NCI-H524 (cell line): ENCODE data around the gene CSPG4.
"Not testable (repeated sequence)": the region's sequence is repeated elsewhere in the genome, so short reads cannot be mapped to it uniquely, and the experiment has no call there.

Experiments used
- DNase-seq, 2 experiments: peaks; one replicate each; lab custom pipeline; 2025; lab: John Stamatoyannopoulos, UW

CSPG4 gene

DNA sequence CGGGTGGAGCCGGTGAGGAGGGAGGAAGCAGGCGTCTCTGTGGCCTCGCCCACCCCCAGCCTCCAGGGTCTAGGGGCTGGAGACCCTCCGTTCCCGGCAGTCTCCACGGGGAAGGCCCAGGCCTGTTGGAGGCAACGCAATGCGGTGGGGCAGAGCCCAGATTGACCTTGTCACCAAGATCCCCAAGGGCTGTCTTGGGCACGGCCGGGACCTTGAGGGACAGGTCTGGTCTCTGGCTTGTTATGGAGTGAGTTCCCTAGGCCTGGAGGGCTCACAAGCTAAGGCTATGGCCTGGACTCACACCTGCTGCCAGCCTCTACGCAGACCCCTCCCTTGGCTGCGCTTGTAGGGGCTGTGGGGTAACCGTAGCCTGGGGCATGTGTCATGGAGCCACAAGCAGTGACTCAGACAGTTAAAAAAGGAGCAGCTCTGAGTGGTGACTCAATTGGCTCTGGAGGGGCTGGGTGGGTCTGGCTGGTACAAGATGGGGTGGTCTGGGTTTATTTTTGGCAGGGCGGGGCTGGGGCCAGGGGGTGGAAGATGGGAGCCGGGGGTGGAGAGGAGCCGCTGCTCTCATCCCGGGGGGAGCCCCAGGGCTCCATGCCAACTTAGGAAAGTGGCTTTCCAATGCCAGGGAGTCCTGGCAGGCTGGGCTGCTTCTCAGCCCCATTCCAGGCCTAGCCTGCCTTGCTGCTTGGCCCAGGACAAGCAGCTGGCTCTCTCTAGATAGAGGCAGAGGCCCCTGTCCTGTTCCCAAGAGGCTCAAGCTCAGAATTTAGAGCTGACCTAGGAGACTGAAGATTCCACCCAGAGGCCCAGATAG lies 9.0 kb downstream of the CSPG4 start:
- not testable (repeated sequence) for DNase-seq

DNA sequence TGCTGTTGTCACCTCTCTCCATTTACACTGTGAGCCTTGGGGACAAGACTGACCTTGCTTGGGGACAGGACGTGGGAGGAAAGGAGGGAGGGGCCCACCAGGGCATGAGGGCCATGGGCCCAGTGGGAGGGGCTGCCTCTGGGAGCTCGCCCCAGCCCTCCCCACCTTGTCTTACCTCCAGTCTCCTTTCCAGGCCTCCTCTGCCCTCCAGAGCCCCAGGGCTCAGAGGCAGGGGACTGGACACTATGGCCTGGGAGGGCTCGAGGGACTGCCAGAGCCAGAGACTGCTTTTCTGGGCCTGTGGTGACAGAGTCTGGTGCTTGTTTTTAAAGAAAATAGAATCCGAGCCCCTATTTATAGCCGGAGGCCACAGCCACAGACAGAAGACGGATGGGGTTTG lies 10.2 kb downstream of the CSPG4 start:
- DNase-seq = no peak

DNA sequence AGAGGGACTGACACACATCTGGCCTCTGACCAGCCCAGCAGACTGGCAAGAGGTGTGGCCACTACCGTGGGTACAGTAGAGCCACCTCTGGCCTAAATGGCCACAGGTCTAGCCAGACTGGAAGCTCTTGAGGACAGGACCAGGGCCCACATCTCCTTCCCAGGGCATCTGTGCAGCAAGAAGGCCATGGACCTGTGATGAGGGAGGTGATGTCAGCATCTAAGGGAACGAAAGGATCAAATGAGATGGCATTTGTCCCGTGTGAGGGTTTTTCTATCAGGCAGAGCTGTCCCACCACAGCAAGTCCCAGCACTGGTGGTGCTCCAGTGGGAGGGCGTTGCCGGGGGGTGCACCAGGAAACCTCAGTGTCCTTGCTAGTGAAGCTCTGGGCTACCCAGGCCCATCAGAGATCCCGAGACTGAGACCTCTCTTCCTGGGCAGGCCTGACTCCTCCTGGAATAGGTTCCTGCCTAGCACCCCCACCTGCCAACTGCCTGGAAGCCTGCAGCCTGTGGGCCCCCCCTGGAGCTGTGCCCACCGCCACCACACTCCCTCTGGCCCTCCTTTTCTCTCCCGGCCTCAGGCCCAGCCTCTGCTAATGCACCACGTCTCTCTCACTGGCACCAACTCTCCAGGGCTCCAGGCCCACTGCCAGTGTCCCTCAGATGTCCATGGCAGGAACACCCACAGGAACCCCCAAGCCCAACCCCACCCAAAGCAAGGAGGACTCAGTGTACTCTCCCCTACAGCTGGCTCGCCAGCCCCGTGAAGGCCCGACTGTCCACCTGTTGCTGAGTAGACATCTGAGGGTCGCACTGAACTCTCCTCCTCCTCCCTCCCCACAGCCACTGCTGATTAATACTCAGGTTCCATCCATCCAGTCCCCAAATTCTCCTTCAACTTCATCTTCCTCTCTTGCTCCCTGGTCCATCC lies 11.3 kb downstream of the CSPG4 start:
- not testable (repeated sequence) for DNase-seq

DNA sequence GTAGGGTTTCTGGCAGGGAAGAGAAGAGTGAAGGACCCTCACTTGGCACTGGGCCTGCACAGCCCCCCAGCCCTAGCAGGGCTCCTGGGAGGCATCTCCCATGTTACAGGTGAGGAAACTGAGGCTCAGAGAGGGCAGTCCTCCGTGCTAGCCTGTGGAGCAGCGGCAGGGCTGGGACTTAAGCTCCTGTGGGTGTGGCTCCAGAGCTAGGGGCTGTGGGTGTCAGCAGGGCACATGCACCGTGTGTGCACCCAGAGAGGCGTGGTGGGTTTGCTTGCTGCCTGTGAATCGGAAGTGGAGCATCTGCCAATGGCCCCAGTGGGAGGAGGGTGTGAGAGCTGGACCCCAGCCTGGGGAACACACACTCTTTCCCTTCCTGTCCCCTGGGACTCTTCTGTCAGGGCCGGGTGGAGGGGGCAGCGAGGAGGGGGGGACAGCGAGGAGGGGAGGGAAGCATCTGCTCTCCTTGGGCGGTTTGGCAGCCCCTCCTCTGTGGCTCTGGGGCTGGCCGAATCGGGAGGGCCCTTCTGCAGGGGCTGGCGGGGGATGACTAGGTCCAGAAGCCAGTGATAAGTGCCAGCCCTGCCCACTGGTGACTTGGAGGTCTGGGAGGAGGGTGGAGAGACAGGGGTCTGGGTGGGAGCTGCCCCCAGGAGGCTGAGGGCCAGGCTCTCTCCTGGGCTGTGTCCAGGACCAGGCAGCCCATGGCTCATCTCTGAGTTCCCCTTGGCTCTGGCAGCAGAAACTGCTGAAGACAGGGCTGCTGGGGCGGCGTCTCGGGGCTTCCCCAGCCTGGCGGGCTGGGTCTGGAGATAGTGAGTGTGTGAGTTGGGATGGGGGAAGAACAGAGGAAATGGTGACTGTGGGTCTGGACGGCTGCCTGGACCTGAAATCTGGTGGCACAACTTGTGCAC lies 12.4 kb downstream of the CSPG4 start:
- DNase-seq = peak; percentile 98 to 99

DNA sequence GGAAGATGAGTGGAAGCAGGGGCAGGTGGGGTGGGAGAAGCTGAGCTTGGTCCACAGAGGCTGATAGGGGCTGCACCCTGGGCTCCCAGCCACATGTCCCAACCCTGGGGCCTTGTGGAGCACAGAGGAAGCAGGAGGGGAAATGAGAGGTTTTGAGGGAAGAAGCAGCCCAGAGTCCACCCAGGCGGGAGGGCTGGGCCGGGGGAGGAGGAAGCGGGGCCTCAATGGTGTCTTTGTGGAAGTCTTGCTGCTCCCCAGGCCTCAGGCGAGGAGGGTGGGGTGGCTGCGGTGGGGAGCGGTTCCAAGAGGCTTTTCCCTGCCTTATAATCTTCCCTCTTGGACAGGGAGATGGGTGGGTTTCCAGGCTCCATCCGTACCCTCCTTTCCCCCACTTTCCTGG lies 13.1 kb downstream of the CSPG4 start:
- DNase-seq = not testable (repeated sequence)

DNA sequence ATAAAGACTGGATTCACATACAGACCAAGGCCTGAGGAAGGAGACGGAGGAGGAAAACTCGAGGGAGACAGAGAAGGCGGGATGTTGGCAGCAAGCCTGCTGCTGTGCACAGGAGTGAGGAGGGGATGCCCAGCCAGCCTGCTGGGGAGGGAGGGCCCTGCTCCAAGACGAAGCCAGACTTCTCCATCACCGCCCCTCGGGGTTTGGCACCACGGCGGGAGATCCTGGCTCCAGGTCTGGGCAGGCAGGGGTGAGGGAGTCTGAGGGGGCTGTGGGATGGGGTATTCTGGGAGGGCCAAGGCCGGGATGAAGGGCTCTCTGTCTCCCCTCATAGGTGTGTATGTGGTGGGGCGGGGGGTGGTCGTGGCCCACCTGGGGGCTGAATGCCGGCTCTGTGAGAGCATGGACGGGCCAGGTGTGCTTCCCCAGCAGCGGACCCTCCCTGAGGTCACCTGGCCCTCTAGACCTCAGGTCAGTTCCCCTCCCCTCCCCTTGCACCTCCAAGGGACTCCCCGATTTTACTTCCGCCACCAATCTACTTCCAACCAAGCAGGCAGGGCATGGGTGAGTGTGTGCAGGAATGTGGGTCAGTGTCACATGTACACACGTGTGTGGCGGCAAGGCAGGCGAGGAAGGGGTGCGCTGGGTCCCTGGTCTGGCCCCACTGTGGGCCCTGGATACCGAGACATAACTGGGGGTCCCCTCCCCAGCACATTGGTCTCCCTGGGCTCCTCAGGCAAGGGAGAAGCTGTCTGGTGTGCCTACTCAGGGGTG lies 14.5 kb downstream of the CSPG4 start:
- not testable (repeated sequence) for DNase-seq

DNA sequence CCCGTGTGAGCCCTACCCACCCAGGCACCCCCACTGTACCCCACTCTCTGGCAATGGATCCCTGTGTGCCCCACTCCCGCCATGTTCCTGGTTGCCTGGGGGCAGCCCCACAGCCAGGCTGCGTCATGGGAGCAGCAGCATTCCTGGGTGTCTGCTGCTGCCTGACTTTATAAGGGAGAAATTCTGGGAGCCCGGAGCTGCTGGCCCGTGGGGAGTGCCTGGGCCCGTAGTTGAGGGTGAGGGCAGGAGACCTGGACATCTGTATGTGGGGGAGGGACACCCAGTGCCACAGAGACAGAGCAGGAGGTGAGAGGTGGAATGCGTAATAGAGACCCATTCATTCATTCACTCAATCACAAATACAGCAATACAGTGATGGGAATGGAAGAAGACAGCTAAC lies 15.1 kb downstream of the CSPG4 start:
- DNase-seq = no peak

DNA sequence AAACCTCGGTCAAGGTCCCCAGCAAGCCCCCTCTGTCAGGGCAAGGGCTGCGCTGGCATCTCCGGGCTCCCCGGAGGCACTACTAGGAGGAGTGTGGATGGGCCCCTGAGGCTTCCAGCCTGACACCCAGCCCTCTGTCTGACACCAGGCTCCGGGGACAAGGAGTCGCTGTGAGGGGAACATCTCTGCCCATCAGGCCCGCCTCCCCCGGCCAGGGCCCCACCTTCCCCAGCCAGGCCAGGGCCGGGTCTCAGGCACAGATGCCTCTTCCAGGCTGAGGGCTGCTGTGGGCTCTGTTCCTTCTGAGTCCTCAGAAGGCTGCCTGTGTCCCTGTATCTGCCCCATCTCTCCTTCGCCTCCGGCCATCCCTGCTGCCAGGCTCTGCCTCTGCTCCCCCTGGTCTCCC lies 15.8 kb downstream of the CSPG4 start:
- DNase-seq = no peak

DNA sequence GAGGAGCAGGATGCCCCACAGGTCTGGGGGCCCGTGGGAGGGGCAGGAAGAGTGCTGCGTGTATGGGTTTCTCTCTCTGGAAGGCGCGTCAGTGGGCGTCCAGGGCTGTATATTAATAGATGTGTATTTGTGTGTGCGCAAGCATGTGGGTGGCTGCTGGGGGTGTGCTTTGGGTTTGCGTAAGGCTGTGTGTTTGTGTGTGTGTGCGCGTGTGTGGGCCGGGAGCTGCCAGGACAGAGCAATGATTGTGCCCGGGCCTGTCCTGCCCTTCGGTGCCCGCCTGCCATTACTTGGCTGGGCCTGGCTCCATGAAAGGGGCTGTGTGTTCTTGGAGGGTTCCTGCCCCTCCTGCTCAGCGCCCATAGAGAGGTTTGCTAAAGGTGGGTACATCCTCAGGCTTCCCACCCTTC lies 16.3 kb downstream of the CSPG4 start:
- no peak for DNase-seq

DNA sequence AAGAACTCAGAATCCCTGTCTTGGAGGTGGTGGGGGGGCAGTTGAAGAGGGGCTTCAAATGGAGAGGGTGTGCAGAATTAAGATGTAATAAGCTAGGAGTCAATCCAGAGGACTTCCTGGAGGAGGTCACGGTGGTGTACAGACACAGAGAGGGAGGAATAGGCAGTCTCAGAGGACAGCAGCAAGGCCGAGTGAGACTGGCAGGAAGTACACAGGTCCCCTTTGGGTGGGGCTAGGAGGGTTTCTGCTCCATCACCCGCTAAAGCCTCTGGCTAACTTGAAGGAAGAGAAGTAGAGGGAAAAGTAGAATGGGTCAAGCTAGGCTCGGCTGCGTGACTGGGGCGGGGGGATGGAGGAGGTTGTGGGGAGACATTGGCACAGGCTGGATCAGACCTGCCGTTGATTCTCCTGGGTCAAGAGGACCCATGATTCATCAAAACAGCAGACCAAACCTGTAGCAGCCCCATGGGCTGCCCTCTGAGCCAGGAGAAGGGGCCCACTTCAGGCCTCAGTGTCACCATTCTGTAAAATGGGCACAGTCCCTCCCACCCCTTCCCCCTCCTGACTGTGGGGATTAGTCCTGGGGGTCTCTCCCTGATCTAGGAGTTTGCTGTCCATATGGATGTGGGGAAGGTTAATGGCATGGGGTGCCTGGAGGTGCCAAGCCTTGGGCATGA lies 16.9 kb downstream of the CSPG4 start:
- no peak for DNase-seq

DNA sequence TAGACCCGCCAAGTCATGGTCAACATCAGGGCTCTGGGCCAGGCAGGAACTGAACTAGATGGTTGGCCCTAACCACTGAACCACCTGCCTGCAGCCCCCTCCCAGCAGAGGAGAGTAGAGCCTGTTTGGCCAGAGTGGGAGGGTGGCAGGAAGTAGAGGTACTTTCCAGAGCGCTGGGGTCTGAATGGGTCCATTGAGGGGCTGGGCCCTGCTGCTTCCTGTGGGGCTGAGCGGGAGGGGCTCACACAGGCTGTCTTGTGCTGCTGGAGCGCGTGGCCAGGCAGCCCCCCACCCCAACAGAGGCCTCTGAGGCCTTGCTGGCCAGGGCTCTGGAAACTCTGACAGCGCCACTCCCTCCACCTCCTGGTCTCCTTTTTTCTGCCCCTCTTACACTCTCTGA lies 17.4 kb downstream of the CSPG4 start:
- DNase-seq = no peak

DNA sequence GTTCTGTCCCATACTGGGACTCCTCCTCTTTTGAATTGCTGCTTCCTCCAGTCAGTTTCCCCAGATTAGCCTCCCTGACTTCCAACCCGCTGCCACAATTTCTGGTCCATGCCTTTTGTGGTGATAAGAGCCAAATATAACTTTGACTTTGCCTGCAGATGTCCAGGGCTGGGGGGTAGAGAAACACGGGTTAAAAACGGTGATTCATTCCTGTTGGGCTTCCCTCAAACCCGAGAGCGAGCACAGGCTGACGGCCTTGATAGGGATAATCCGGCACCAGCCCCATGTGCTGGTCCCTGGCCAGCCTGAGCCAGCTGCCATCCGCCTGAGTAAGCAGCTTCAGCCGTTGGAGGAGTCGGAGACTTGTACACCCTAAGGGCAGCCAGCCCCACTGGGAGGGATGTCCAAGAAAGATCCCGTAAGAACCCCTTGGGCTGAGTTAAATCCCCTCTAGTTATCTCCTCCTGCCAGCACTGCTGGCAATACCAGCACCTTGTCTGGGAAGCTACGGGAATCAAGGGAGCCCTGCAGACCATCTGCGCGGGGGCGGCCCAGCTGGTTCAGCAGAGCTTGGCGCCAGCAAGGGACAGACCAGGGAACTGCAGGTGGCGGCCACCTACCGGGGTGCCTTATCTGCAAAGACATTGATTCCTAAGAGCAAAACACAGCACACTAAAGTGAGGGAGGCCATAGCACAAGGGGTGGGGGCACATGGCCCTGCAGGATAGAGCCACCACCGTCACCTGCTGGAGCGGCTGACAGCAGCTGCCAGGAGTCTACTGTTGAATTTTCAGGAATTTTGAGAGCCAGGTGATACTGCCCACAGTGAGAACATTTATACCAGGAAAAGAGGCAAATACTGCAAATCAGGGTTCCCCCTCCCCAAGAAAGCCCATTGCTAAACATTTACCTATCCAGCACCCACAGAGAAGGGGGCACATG lies 18.1 kb downstream of the CSPG4 start:
- peak; percentile 97 to 99 for DNase-seq

DNA sequence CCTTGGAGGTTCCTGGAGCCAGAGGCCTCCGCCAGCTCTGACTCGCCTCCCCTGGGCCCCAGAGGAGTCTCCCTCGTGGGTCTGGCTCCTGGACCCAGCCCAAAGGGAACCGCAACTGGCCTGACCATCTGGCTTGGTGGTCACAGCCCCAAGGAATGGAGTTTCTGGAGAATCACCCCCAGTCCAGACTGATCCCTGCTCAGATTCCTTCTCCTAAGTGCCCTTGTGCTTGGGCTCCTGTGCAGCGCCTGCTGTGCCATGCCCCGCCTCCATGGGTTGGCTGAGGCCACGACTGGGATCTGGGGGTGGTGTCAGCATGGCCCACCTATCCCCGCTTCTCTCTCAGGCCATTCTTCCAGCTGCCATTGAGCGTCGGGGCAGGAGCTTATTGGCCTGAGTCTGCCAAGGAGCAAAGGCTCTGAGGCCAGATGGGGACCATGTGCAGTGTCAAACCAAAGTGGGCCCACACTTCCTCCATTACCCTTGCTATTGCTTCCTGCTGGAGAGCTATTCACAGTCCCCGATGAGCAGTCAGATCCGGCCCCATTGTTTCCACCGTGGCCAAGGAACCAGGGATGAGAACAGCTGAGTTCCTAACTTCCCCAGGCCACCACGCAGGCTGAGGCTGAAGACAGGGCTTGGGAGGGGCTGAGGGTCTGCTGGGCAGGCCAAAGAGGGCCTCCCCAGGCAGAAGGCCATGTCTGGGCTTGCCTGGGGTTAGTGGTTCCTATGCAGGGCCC lies 19.0 kb downstream of the CSPG4 start:
- DNase-seq = peak; percentile 78 to 84

DNA sequence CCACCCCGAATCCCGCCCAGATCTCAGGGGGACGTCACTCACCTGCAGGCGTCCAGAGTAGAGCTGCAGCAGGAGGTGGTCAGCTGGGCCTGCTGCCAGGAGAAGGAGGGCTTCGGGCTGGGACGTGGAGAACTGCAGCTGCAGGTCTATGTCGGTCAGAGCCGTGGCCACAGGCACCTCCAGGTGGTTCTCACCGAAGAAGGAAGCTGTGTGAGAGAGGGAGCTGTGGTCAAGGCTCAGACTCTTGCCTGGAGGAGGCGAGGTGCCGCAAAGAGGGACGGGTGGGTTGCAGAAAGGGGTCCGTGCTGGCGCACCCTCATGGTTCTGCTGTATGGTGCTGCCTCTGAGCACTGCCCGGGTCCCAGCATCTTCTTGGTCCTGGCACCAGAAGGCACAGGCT lies 19.6 kb downstream of the CSPG4 start:
- not testable (repeated sequence) for DNase-seq

DNA sequence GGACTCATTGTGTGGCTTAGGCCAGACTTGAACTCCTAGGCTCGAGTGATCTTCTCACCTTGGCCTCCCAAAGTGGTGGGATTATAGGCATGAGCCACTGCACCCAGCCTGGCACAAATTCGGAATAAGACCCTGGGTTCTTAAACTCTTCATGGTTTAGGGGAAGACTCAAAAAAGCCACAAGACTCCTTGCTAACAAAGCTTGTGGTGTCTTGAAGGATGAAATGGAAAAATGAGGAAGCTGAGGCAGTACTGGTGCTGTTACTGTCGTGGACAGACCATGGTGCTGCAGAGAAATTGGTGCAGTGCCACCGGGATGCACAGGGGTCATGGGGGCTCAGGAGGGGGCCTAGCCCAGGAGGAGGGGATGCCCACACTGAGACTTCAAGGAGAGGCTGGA lies 20.3 kb downstream of the CSPG4 start:
- not testable (repeated sequence) for DNase-seq

DNA sequence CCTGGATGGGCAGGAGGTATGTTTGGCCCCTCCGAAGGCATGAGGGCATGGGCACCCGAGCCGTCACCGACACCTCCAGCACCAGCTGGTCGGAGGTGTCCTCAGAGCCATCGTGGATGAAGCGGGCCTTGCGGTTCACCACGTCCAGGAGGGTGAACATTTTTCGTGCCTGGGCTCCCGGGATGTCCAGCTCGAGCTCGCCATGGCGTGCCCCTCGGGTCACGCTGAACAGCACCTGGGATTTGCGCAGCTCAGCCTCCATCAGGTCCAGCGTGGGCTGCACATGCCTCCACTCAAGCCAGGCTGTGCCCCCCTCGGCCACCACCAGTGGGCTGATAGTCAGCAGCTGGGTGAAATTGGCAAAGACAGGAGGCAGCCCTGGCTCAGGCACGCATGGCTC lies 23.2 kb downstream of the CSPG4 start:
- not testable (repeated sequence) for DNase-seq

DNA sequence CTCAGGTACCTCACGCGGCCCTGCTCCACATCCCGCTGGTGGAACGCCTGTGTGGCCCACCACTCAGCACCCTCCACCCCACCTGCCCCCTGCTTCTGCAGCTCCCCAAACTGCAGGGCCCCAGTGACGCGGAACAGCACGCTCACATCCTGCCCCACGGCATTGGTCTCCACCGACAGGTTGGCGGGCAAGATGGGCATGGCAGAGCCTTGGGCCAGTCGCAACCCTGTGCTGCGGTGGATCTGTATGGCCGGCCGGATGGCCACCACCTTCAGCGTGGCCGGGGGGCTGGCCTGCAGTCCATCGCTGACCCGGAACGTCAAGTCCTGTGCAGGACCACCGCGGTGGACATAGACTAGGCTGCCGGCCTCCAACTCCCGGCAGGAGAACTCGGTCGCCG lies 23.8 kb downstream of the CSPG4 start:
- DNase-seq = no peak

DNA sequence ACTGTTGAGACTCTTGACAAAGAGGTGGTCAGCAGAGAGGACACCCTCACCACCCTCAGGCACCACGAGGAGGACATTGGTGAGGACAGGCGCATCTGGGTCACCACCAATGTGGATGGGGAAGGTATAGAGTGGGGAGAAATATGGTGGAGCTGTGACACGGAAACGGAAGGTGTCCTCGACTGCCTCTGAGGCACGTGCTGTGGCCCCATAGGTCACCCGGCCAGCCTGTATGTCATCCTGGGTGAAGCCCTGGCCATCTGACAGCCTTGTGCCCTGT lies 24.4 kb downstream of the CSPG4 start:
- DNase-seq = no peak
